H9 (cell line): ENCODE data around the gene PDE8A. TPM values are rescaled to one million over a fixed set of nuclear protein-coding genes. Genes with fewer than 3 reads are reported as not detected.

Experiments
- DNase-seq: peaks from one replicate; pipeline ENCODE4 v3.0.0-alpha.2; 2017
- H2AFZ ChIP-seq: one replicate; pipeline ENCODE4 v1.6.1; 2013; ENCODE audit warnings: mild to moderate bottlenecking, low read length, control low read depth, moderate library complexity
- H2AK5ac ChIP-seq: 2 replicates; pipeline ENCODE4 v1.6.1; 2013; ENCODE audit warnings: low read length, control low read depth, mixed read lengths; ENCODE audit not compliant: insufficient read length
- H2BK120ac ChIP-seq: one replicate; pipeline ENCODE4 v1.6.1; 2013; ENCODE audit warnings: low read depth, mild to moderate bottlenecking, low read length, control low read depth, inconsistent platforms; ENCODE audit not compliant: poor library complexity, severe bottlenecking
- H2BK12ac ChIP-seq: 2 replicates; pipeline ENCODE4 v1.6.1; 2013; ENCODE audit warnings: low read length, control low read depth, mixed read lengths, low read depth; ENCODE audit not compliant: insufficient read length
- H2BK15ac ChIP-seq: 2 replicates; pipeline ENCODE4 v1.6.1; 2013; ENCODE audit warnings: low read depth, low read length, control low read depth
- H2BK20ac ChIP-seq: one replicate; pipeline ENCODE4 v1.6.1; 2013; ENCODE audit warnings: low read depth, mild to moderate bottlenecking, low read length, control low read depth, inconsistent platforms; ENCODE audit not compliant: poor library complexity, severe bottlenecking
- H2BK5ac ChIP-seq: 2 replicates; pipeline ENCODE4 v1.6.1; 2013; ENCODE audit warnings: low read length, control low read depth, mixed read lengths; ENCODE audit not compliant: insufficient read length
- H3K14ac ChIP-seq: 2 replicates; pipeline ENCODE4 v1.6.1; 2013; ENCODE audit warnings: low read length, control low read depth; ENCODE audit not compliant: insufficient read depth
- H3K18ac ChIP-seq: 2 replicates; pipeline ENCODE4 v1.6.1; 2013; ENCODE audit warnings: low read depth, mild to moderate bottlenecking, mixed read lengths, low read length, control low read depth; ENCODE audit not compliant: insufficient read length
- H3K23ac ChIP-seq: 2 replicates; pipeline ENCODE4 v1.6.1; 2013; ENCODE audit warnings: low read length, control low read depth, mixed read lengths, low read depth; ENCODE audit not compliant: insufficient read length
- H3K23me2 ChIP-seq: 2 replicates; pipeline ENCODE4 v1.6.1; 2013; ENCODE audit warnings: low read depth, mild to moderate bottlenecking, mixed read lengths, low read length, control low read depth; ENCODE audit not compliant: insufficient read length, poor library complexity, severe bottlenecking
- H3K27ac ChIP-seq: 2 replicates; pipeline ENCODE4 v1.5.1; 2013; ENCODE audit warnings: low read length, control low read depth, mixed read lengths, low read depth; ENCODE audit not compliant: insufficient read length
- H3K27me3 ChIP-seq: 2 replicates; pipeline ENCODE4 v1.6.1; 2013; ENCODE audit warnings: low read length, control low read depth, inconsistent platforms; ENCODE audit not compliant: insufficient read depth
- H3K4ac ChIP-seq: 2 replicates; pipeline ENCODE4 v1.6.1; 2013; ENCODE audit warnings: low read depth, mild to moderate bottlenecking, control low read depth, inconsistent platforms, low read length, moderate library complexity
- H3K4me1 ChIP-seq: 2 replicates; pipeline ENCODE4 v1.6.1; 2013; ENCODE audit warnings: low read length, control low read depth, inconsistent platforms; ENCODE audit not compliant: insufficient read depth
- H3K4me2 ChIP-seq: 2 replicates; pipeline ENCODE4 v1.6.1; 2013; ENCODE audit warnings: low read length, control low read depth, mixed read lengths; ENCODE audit not compliant: insufficient read length, insufficient read depth
- H3K56ac ChIP-seq: 2 replicates; pipeline ENCODE4 v1.6.1; 2013; ENCODE audit warnings: low read depth, mild to moderate bottlenecking, mixed read lengths, low read length, control low read depth; ENCODE audit not compliant: insufficient read length
- H3K79me1 ChIP-seq: 2 replicates; pipeline ENCODE4 v1.6.1; 2013; ENCODE audit warnings: low read depth, mild to moderate bottlenecking, moderate library complexity, low read length, control low read depth, inconsistent platforms; ENCODE audit not compliant: insufficient read depth, poor library complexity, severe bottlenecking
- H3K79me2 ChIP-seq: 2 replicates; pipeline ENCODE4 v1.6.1; 2013; ENCODE audit warnings: low read length, control low read depth, inconsistent platforms; ENCODE audit not compliant: insufficient read depth
- H3K9ac ChIP-seq: 2 replicates; pipeline ENCODE4 v1.6.1; 2013; ENCODE audit warnings: low read length, control low read depth, mixed read lengths; ENCODE audit not compliant: insufficient read length; ENCODE audit errors: extremely low read depth
- H3K9me3 ChIP-seq: one replicate; pipeline ENCODE4 v1.6.1; 2013; ENCODE audit warnings: low read depth, low read length, inconsistent platforms; ENCODE audit not compliant: control insufficient read depth
- H3T11ph ChIP-seq: one replicate; pipeline ENCODE4 v1.6.1; 2013; ENCODE audit warnings: mild to moderate bottlenecking, low read length, control low read depth, inconsistent platforms
- H4K20me1 ChIP-seq: one replicate; pipeline ENCODE4 v1.6.1; 2013; ENCODE audit not compliant: control insufficient read depth, insufficient read length, insufficient read depth
- H4K5ac ChIP-seq: 2 replicates; pipeline ENCODE4 v1.6.1; 2013; ENCODE audit warnings: low read depth, mild to moderate bottlenecking, mixed read lengths, low read length, control low read depth; ENCODE audit not compliant: insufficient read length
- H4K8ac ChIP-seq: replicated peaks from 2 replicates; pipeline ENCODE4 v1.6.1; 2013; ENCODE audit warnings: low read length, control low read depth, mixed read lengths, low read depth; ENCODE audit not compliant: insufficient read length
- H4K91ac ChIP-seq: 2 replicates; pipeline ENCODE4 v1.6.1; 2013; ENCODE audit warnings: low read depth, mild to moderate bottlenecking, moderate library complexity, mixed read lengths, low read length, control low read depth; ENCODE audit not compliant: insufficient read length
- H3K27ac Mint-ChIP-seq, 3 experiments: 2 replicates in 2 of 3; 3 replicates in 1 of 3; pipeline ENCODE4 v1.8.0; 2020 to 2021; ENCODE audit warnings: mixed read lengths in 3 of 3, mild to moderate bottlenecking in 1 of 3, moderate library complexity in 1 of 3
- H3K27me3 Mint-ChIP-seq: 2 replicates; pipeline ENCODE4 v1.8.0; 2021; ENCODE audit warnings: low read depth, mild to moderate bottlenecking, moderate library complexity, mixed read lengths
- H3K36me3 Mint-ChIP-seq, 3 experiments: 2 replicates in 2 of 3; 3 replicates in 1 of 3; pipeline ENCODE4 v1.8.0; 2020 to 2021; ENCODE audit warnings: low read depth in 3 of 3, mixed read lengths in 3 of 3; ENCODE audit not compliant: insufficient read depth in 1 of 3
- H3K4me1 Mint-ChIP-seq, 2 experiments: 2 replicates each; pipeline ENCODE4 v1.8.0; 2020; ENCODE audit warnings: mixed read lengths in 2 of 2
- H3K4me3 Mint-ChIP-seq, 2 experiments: 2 replicates in 1 of 2; 3 replicates in 1 of 2; pipeline ENCODE4 v1.8.0; 2020 to 2021; ENCODE audit warnings: mild to moderate bottlenecking in 2 of 2, mixed read lengths in 2 of 2, moderate library complexity in 1 of 2
- H3K9me3 Mint-ChIP-seq, 2 experiments: 2 replicates in 1 of 2; 3 replicates in 1 of 2; pipeline ENCODE4 v1.8.0; 2020; ENCODE audit warnings: mild to moderate bottlenecking in 2 of 2, mixed read lengths in 2 of 2, moderate library complexity in 1 of 2
- CTCF ChIP-seq: fragments of 200-600 bp; sonication (generic); conservative IDR thresholded peaks from 3 replicates; pipeline ENCODE4 v1.8.0; 2021; ENCODE audit warnings: antibody characterized with exemption, mild to moderate bottlenecking
- WGBS: extraction: QIAGEN DNeasy Blood & Tissue Kit; methylation state at CpG from one replicate; pipeline ENCODE4 v1.1.7; 2013; ENCODE audit warnings: missing lambda C conversion rate, low lambda C conversion rate, mixed read lengths; ENCODE audit not compliant: insufficient read length; ENCODE audit errors: extremely low coverage; 5-methylcytosine and 5-hydroxymethylcytosine counted together
- total RNA-seq: library from RNA; stranded (reverse); gene quantifications from 2 replicates; pipeline ENCODE4 v1.2.1, GENCODE V29; 2021

The PDE8A gene
- total RNA-seq, 1 experiment from 2014 or later = 9.3 TPM

GRCh38 chr15:84981054-84981710 lies 474 bp upstream of the PDE8A start:
- no CpG with 5 or more reads among the region's 75 CpGs for WGBS
- Histone ChIP-seq H2BK5ac (no peak overlapping the region), H3K23me2 (peaks cover 7% of the 10 kb centered on the region), H4K91ac (no peak overlapping the region), H2BK12ac (no peak overlapping the region), H3K18ac (no peak overlapping the region), H2BK20ac (no peak overlapping the region), H3K79me1 (no peaks in the 10 kb centered on the region), H2AFZ (no peak overlapping the region), H3T11ph (no peak overlapping the region), H2AK5ac (no peak overlapping the region), H2BK120ac (no peak overlapping the region), H3K27ac (no peak overlapping the region), H3K4me2 (peak overlapping the region; percentile 74), H4K5ac (no peak overlapping the region), H3K9ac (no peak overlapping the region), H3K9me3 (no peaks in the 10 kb centered on the region), H3K56ac (no peak overlapping the region), H3K79me2 (no peaks in the 10 kb centered on the region), H4K20me1 (no peaks in the 10 kb centered on the region), H3K27me3 (peaks cover 5% of the 10 kb centered on the region; the same call in 1 of the 2 replicates), H3K14ac (no peak overlapping the region), H3K23ac (no peak overlapping the region), H3K4ac (no peak overlapping the region), H4K8ac (no peak overlapping the region), H2BK15ac (no peak overlapping the region), H3K4me1 (no peaks in the 10 kb centered on the region)
- no peaks in the 10 kb centered on the region for H3K36me3 Mint-ChIP-seq
- peak overlapping the region; percentile 83 to 90 for H3K4me3 Mint-ChIP-seq
- H3K4me1 Mint-ChIP-seq = peaks cover 19 to 21% of the 10 kb centered on the region in 2 experiments
- H3K27ac Mint-ChIP-seq = peak overlapping the region in 1 of 3 experiments; percentile 75; a peak in 1 of 7 replicates
- peak; percentile 27; the same call in 1 of the 3 replicates for TF ChIP-seq CTCF
- peak; percentile 96 for DNase-seq
- H3K9me3 Mint-ChIP-seq = no peaks in the 10 kb centered on the region; a peak in 3 of 5 replicates
- peaks cover 69% of the 10 kb centered on the region for H3K27me3 Mint-ChIP-seq
